Measurements from ENCODE around the gene CAPN12.

Gene CAPN12

DNA sequence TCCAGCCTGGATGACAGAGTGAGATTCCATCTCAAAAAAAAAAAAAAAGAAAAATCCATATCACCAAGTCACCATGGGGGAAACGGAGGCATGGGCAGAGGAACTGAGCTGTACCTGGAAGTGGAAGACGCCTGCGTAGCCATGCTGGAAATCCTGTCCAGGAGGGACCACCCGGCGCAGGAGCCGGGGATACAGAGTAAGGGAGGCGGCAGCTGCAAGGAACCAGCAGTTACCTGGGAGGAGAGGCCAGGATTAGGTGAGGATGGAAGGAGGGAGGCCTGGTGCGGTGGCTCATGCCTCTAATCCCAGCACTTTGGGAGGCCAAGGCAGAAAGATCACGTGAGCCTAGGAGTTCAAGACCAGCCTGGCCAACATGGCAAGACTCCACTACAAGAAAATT lies 2.0 kb downstream of the CAPN12 start:
- no peak for DNase-seq
- no peak overlapping the region for H3K4me3 ChIP-seq (ENCODE audit: low read depth, low read length)
- H3K27me3 ChIP-seq (ENCODE audit: insufficient read depth, low read depth, severe bottlenecking): no peaks in the 10 kb centered on the region
- TF ChIP-seq, protein P1, sequence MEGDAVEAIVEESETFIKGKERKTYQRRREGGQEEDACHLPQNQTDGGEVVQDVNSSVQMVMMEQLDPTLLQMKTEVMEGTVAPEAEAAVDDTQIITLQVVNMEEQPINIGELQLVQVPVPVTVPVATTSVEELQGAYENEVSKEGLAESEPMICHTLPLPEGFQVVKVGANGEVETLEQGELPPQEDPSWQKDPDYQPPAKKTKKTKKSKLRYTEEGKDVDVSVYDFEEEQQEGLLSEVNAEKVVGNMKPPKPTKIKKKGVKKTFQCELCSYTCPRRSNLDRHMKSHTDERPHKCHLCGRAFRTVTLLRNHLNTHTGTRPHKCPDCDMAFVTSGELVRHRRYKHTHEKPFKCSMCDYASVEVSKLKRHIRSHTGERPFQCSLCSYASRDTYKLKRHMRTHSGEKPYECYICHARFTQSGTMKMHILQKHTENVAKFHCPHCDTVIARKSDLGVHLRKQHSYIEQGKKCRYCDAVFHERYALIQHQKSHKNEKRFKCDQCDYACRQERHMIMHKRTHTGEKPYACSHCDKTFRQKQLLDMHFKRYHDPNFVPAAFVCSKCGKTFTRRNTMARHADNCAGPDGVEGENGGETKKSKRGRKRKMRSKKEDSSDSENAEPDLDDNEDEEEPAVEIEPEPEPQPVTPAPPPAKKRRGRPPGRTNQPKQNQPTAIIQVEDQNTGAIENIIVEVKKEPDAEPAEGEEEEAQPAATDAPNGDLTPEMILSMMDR (IDR thresholded peaks at IDR 0.05; ENCODE audit: low read depth, low read length): no peak
- no peaks in the 10 kb centered on the region for H3K9me3 ChIP-seq (ENCODE audit: severe bottlenecking)
- H3K27ac ChIP-seq: no peak overlapping the region
- no peaks in the 10 kb centered on the region for H3K36me3 ChIP-seq

DNA sequence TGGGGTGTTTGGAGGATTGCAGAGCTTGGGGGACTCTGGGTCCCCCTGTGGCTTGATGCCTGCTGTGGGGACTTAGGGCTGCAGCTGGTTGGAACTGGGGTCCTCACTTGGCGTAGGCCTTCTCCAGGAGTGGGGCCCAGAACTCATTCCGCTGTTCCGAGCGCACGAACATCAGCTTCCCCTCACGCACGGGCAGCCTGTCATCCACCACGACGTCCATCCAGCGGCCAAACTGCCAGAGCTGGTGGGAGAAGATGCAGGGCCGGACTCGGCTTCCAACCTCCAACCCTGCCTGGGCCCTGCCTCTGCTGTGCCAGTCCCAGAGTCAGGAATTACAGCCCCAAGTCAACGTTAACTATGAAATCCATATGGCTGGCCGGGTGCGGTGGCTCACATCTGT lies 2.6 kb downstream of the CAPN12 start:
- no peak for DNase-seq
- no peaks in the 10 kb centered on the region for H3K27me3 ChIP-seq (ENCODE audit: insufficient read depth, low read depth, severe bottlenecking)

DNA sequence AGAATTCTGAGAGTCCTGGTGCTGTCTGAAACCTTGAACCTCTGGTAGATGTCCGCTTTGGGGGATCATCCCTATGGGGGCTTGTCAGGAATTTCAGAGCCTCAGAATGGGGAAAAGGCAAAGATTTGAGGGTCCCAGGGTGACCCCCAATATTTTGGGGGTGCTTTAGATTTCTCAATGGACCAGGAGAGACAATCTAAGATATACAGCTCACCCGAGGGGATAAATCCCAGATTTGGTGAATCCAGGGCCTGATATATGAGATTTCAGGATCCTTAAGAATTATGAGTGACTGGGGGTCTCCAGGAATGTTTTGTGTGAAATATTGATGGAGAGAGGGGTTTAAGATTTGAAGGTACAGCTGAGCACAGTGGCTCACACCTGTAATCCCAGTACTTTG lies 3.3 kb downstream of the CAPN12 start:
- Histone ChIP-seq H3K36me3 (no peaks in the 10 kb centered on the region), H3K27me3 (ENCODE audit: insufficient read depth, low read depth, severe bottlenecking) (no peaks in the 10 kb centered on the region), H3K9me3 (ENCODE audit: severe bottlenecking) (no peaks in the 10 kb centered on the region), H3K27ac (no peak overlapping the region), H3K4me3 (ENCODE audit: low read depth, low read length) (no peak overlapping the region)
- TF ChIP-seq, protein P1 (IDR thresholded peaks at IDR 0.05; ENCODE audit: low read depth, low read length): no peak
- no peak for DNase-seq

More for the DNA sequence above, 2.6 kb downstream of the CAPN12 start:
- no peak overlapping the region for H3K27ac ChIP-seq
- H3K4me3 ChIP-seq (ENCODE audit: low read depth, low read length): no peak overlapping the region
- no peaks in the 10 kb centered on the region for H3K9me3 ChIP-seq (ENCODE audit: severe bottlenecking)
- H3K36me3 ChIP-seq: no peaks in the 10 kb centered on the region
- TF ChIP-seq, protein P1 (IDR thresholded peaks at IDR 0.05; ENCODE audit: low read depth, low read length): no peak

DNA sequence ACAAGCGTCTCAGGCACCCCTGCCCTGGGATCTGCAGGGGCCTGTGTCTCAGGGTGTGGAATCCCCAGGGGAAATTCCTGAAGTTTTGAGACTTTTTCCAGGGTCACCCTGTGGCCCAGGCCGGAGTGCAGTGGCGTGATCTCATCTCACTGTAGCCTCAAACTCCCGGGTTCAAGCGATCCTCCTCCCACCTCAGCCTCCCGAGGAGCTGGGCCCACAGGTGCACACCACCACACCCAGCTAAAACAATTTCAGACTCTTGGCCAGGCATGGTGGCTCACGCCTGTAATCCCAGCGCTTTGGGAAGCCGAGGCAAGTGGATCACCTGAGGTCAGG lies 4.0 kb downstream of the CAPN12 start:
- Histone ChIP-seq H3K36me3 (no peaks in the 10 kb centered on the region), H3K27ac (no peak overlapping the region), H3K9me3 (ENCODE audit: severe bottlenecking) (no peaks in the 10 kb centered on the region), H3K27me3 (ENCODE audit: insufficient read depth, low read depth, severe bottlenecking) (no peaks in the 10 kb centered on the region), H3K4me3 (ENCODE audit: low read depth, low read length) (no peak overlapping the region)
- DNase-seq: no peak
- TF ChIP-seq, protein P1 (IDR thresholded peaks at IDR 0.05; ENCODE audit: low read depth, low read length): no peak

DNA sequence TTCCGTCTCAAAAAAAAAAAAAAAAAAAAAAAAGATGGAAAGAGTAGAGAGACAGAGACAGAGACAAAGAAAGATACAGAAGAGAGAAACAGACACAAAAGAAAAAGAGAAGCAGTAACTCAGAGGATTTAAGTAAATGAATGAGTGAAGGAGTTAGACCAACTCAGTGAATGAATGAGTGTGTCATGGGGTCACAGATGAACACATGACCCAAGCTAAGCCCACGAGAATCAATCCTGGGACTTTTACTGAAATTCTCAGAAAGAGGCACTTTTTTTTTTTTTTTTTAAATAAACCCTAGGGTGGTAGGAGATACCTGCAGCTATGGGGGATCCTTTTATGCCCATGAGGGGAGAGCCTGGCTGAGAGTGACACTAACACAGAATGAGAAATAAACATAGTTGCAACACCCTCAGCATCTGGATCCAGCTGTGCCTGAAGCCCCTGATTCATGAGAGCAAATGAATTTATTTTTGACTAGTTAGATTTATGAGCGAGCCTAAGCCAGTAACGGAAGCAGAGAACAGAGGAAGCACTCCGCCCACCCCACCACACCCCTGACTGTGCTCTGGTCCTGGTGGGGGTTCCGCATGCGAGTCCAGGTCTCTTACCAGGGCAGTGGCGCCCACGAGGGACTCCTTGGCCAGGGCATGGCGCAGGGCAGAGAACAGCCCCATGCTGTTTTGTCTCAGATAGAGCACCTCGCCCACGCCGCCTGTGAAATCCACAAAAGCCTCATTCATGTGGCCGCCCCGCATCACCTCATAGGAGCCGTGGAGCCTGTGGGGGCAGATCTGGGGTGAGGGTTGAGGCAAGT lies 4.6 kb downstream of the CAPN12 start:
- Histone ChIP-seq H3K4me3 (ENCODE audit: low read depth, low read length) (no peak overlapping the region), H3K36me3 (no peaks in the 10 kb centered on the region), H3K27me3 (ENCODE audit: insufficient read depth, low read depth, severe bottlenecking) (no peaks in the 10 kb centered on the region), H3K9me3 (ENCODE audit: severe bottlenecking) (no peaks in the 10 kb centered on the region), H3K27ac (no peak overlapping the region)
- TF ChIP-seq, protein P1 (IDR thresholded peaks at IDR 0.05; ENCODE audit: low read depth, low read length): no peak
- no peak for DNase-seq

Measured in WERI-Rb-1 (cell line).